ENCODE measurements around the gene EHMT1. TPM values are rescaled to one million over a fixed set of nuclear protein-coding genes. Genes with fewer than 3 reads are reported as not detected.

Gene EHMT1
- total RNA-seq, 4 donors from 2014 or later: 77.1 to 149 (median 86.6) TPM

GRCh38 chr9:137833721-137834613, 215.2 kb downstream of the EHMT1 start:
- Histone ChIP-seq H3K4me3 (no peak overlapping the region), H3K9me3 (no peaks in the 10 kb centered on the region), H3K4me1 (no peaks in the 10 kb centered on the region), H3K36me3 (peaks cover 80% of the 10 kb centered on the region), H3K27ac (no peak overlapping the region), H3K27me3 (no peaks in the 10 kb centered on the region)
- DNase-seq (ENCODE audit: low spot score in 2 of 2): no peak
- 95% methylated on average over 36 of the region's 73 CpGs for WGBS
- TF ChIP-seq POLR2AphosphoS5 (IDR thresholded peaks at IDR 0.05) (no peak), EP300 (IDR thresholded peaks at IDR 0.05) (no peak), CTCF (IDR thresholded peaks at IDR 0.05) (no peak), POLR2A (IDR thresholded peaks at IDR 0.05) (no peak)

- no peaks in the 10 kb centered on the region for H3K27me3 ChIP-seq
- no peaks in the 10 kb centered on the region for H3K9me3 ChIP-seq
- TF ChIP-seq POLR2A (IDR thresholded peaks at IDR 0.05): no peak
- no peak for TF ChIP-seq CTCF (IDR thresholded peaks at IDR 0.05)
- no peak for TF ChIP-seq POLR2AphosphoS5 (IDR thresholded peaks at IDR 0.05)
- TF ChIP-seq EP300 (IDR thresholded peaks at IDR 0.05): no peak
- no peak overlapping the region for H3K27ac ChIP-seq
- H3K4me1 ChIP-seq: no peaks in the 10 kb centered on the region
- H3K36me3 ChIP-seq: peaks cover 69% of the 10 kb centered on the region
- WGBS: 97% methylated on average over 23 of the region's 66 CpGs
- H3K4me3 ChIP-seq: no peak overlapping the region
- no peak for DNase-seq (ENCODE audit: low spot score in 2 of 2)
Observed at GRCh38 chr9:137834846-137835546, 216.2 kb downstream of the EHMT1 start.

- TF ChIP-seq CTCF (IDR thresholded peaks at IDR 0.05) (no peak), POLR2A (IDR thresholded peaks at IDR 0.05) (no peak), EP300 (IDR thresholded peaks at IDR 0.05) (no peak), POLR2AphosphoS5 (IDR thresholded peaks at IDR 0.05) (no peak)
- Histone ChIP-seq H3K36me3 (peaks cover 65% of the 10 kb centered on the region), H3K4me3 (no peak overlapping the region), H3K27me3 (no peaks in the 10 kb centered on the region), H3K9me3 (no peaks in the 10 kb centered on the region), H3K27ac (no peak overlapping the region), H3K4me1 (no peaks in the 10 kb centered on the region)
- WGBS: 91% methylated on average over 27 of the region's 28 CpGs
- no peak for DNase-seq (ENCODE audit: low spot score in 2 of 2)
Observed at GRCh38 chr9:137836151-137836830, 217.5 kb downstream of the EHMT1 start.

GRCh38 chr9:137836831-137837241, 218.0 kb downstream of the EHMT1 start:
- Histone ChIP-seq H3K9me3 (no peaks in the 10 kb centered on the region), H3K4me1 (no peaks in the 10 kb centered on the region), H3K4me3 (no peak overlapping the region), H3K36me3 (peaks cover 60% of the 10 kb centered on the region), H3K27me3 (no peaks in the 10 kb centered on the region), H3K27ac (no peak overlapping the region)
- TF ChIP-seq CTCF (IDR thresholded peaks at IDR 0.05): no peak
- no peak for TF ChIP-seq POLR2AphosphoS5 (IDR thresholded peaks at IDR 0.05)
- TF ChIP-seq EP300 (IDR thresholded peaks at IDR 0.05): no peak
- no peak for TF ChIP-seq POLR2A (IDR thresholded peaks at IDR 0.05)
- 87% methylated on average over 3 of the region's 12 CpGs for WGBS
- no peak for DNase-seq (ENCODE audit: low spot score in 2 of 2)
